H1 (cell line): ENCODE measurements around the gene NTRK1. TPM values are rescaled to one million over a fixed set of nuclear protein-coding genes. Genes with fewer than 3 reads are reported as not detected.

Source experiments
- CTCF ChIA-PET: fragments of 300-600 bp; sonication (Branson Sonifier 250); formaldehyde crosslinking; loops from one replicate; lab custom pipeline; 2021; ENCODE audit not compliant: partially characterized antibody; lab: Charles Lee
- POLR2A ChIA-PET: fragments of 300-600 bp; sonication (Branson Sonifier 250); formaldehyde crosslinking; loops from one replicate; lab custom pipeline; 2021; ENCODE audit warnings: inconsistent platforms; ENCODE audit not compliant: partially characterized antibody; lab: Charles Lee
- DNase-seq, 2 experiments: peaks; one replicate each; pipeline versions ENCODE4 v3.0.0 to v3.0.0-alpha.2; 2010 to 2022; ENCODE audit warnings: low spot score in 2 of 2, low read depth in 1 of 2, mixed read lengths in 1 of 2
- FAIRE-seq: peaks from 2 replicates; lab custom pipeline; 2011; peaks lifted over from hg19 to GRCh38; lab: Jason Lieb, UNC
- H2AFZ ChIP-seq: 2 replicates; pipeline ENCODE4 v1.8.1; 2012; ENCODE audit warnings: low read length, inconsistent platforms
- H2AK5ac ChIP-seq: 2 replicates; pipeline ENCODE4 v1.6.1; 2013; ENCODE audit warnings: low read depth, low read length
- H2BK120ac ChIP-seq: replicated peaks from 2 replicates; pipeline ENCODE3; 2013; ENCODE audit warnings: low read depth, low read length, inconsistent platforms
- H2BK12ac ChIP-seq: 2 replicates; pipeline ENCODE4 v1.6.1; 2013; ENCODE audit warnings: low read depth, low read length
- H2BK15ac ChIP-seq: 2 replicates; pipeline ENCODE4 v1.6.1; 2013; ENCODE audit warnings: low read length
- H2BK20ac ChIP-seq: 2 replicates; pipeline ENCODE4 v1.6.1; 2013; ENCODE audit warnings: low read length
- H2BK5ac ChIP-seq: 2 replicates; pipeline ENCODE4 v1.6.1; 2013; ENCODE audit warnings: low read depth, low read length
- H3K14ac ChIP-seq: 2 replicates; pipeline ENCODE4 v1.6.1; 2013; ENCODE audit warnings: inconsistent platforms; ENCODE audit not compliant: insufficient read length
- H3K18ac ChIP-seq: 2 replicates; pipeline ENCODE4 v1.6.1; 2013; ENCODE audit warnings: low read length; ENCODE audit errors: extremely low read depth
- H3K23ac ChIP-seq: 2 replicates; pipeline ENCODE4 v1.6.1; 2013; ENCODE audit warnings: inconsistent platforms; ENCODE audit not compliant: insufficient read length
- H3K23me2 ChIP-seq: 2 replicates; pipeline ENCODE4 v1.6.1; 2013; ENCODE audit warnings: low read depth, low read length
- H3K27ac ChIP-seq: 2 replicates; pipeline ENCODE4 v1.6.1; 2011; ENCODE audit warnings: low read depth, low read length, inconsistent platforms
- H3K27me3 ChIP-seq, 4 experiments: replicated peaks in 1 of 4; 1 replicate in 1 of 4; 2 replicates in 3 of 4; pipeline versions ENCODE4 v1.6.1 to v1.8.1; 2011 to 2013; ENCODE audit warnings: low read length in 3 of 4, mild to moderate bottlenecking in 3 of 4, inconsistent platforms in 2 of 4, mixed read lengths in 2 of 4, moderate library complexity in 1 of 4; ENCODE audit not compliant: control insufficient read depth in 3 of 4, insufficient read depth in 3 of 4; ENCODE audit errors: extremely low read depth in 1 of 4
- H3K36me3 ChIP-seq, 4 experiments: 2 replicates each; pipeline versions ENCODE4 v1.6.1 to v1.8.1; 2011 to 2013; ENCODE audit warnings: mild to moderate bottlenecking in 4 of 4, low read length in 3 of 4, moderate library complexity in 2 of 4, control low read depth in 1 of 4, inconsistent platforms in 1 of 4; ENCODE audit not compliant: insufficient read depth in 4 of 4, control insufficient read depth in 2 of 4
- H3K4ac ChIP-seq: replicated peaks from 2 replicates; pipeline ENCODE3; 2013; ENCODE audit warnings: low read length, low read depth, mixed read lengths, inconsistent platforms; ENCODE audit not compliant: insufficient read length
- H3K4me1 ChIP-seq, 4 experiments: replicated peaks in 1 of 4; 1 replicate in 1 of 4; 2 replicates in 3 of 4; pipeline versions ENCODE4 v1.6.1 to v1.8.1; 2011 to 2013; ENCODE audit warnings: low read length in 3 of 4, inconsistent platforms in 2 of 4, mixed read lengths in 1 of 4; ENCODE audit not compliant: insufficient read depth in 4 of 4, control insufficient read depth in 3 of 4
- H3K4me2 ChIP-seq, 2 experiments: 2 replicates each; pipeline versions ENCODE4 v1.6.1 to v1.8.1; 2011 to 2013; ENCODE audit warnings: low read depth in 2 of 2, low read length in 2 of 2, control low read depth in 1 of 2, inconsistent platforms in 1 of 2, mild to moderate bottlenecking in 1 of 2; ENCODE audit not compliant: insufficient read depth in 1 of 2
- H3K4me3 ChIP-seq, 4 experiments: fragments of 200-600, 300-600 bp in 1 of 4; sonication (generic), shearing (Covaris generic), sonication (Bioruptor Twin) in 1 of 4; 2 replicates each; pipeline versions ENCODE4 v1.5.1 to v1.8.1; 2011 to 2016; ENCODE audit warnings: low read length in 4 of 4, low read depth in 3 of 4, control low read depth in 2 of 4, inconsistent platforms in 2 of 4, mild to moderate bottlenecking in 2 of 4, mixed read lengths in 1 of 4, moderate library complexity in 1 of 4; ENCODE audit not compliant: insufficient read depth in 2 of 4; ENCODE audit errors: extremely low read depth in 1 of 4
- H3K56ac ChIP-seq: replicated peaks from 2 replicates; pipeline ENCODE3; 2013; ENCODE audit warnings: low read depth, mild to moderate bottlenecking, mixed read lengths, low read length, inconsistent platforms; ENCODE audit not compliant: insufficient read length
- H3K79me1 ChIP-seq: 2 replicates; pipeline ENCODE4 v1.6.1; 2013; ENCODE audit warnings: low read depth, low read length, control low read depth
- H3K79me2 ChIP-seq, 2 experiments: 2 replicates each; pipeline versions ENCODE4 v1.6.1 to v1.8.1; 2012 to 2013; ENCODE audit warnings: low read length in 2 of 2, mild to moderate bottlenecking in 2 of 2, inconsistent platforms in 1 of 2; ENCODE audit not compliant: insufficient read depth in 2 of 2, control insufficient read depth in 1 of 2
- H3K9ac ChIP-seq, 4 experiments: replicated peaks in 1 of 4; 1 replicate in 1 of 4; 2 replicates in 3 of 4; pipeline versions ENCODE4 v1.6.1 to v1.8.1; 2011 to 2013; ENCODE audit warnings: low read depth in 3 of 4, low read length in 3 of 4, control low read depth in 2 of 4, mild to moderate bottlenecking in 2 of 4, moderate library complexity in 2 of 4, inconsistent platforms in 1 of 4; ENCODE audit errors: extremely low read depth in 1 of 4
- H3K9me3 ChIP-seq, 2 experiments: 2 replicates each; pipeline versions ENCODE4 v1.6.1 to v1.8.1; 2012 to 2013; ENCODE audit warnings: mild to moderate bottlenecking in 2 of 2, moderate library complexity in 2 of 2, control low read depth in 1 of 2, inconsistent platforms in 1 of 2, low read depth in 1 of 2, low read length in 1 of 2, mixed read lengths in 1 of 2; ENCODE audit not compliant: insufficient read depth in 2 of 2
- H4K20me1 ChIP-seq, 2 experiments: replicated peaks in 1 of 2; 2 replicates each; pipeline versions ENCODE3 to v1.8.1; 2011 to 2013; ENCODE audit warnings: inconsistent platforms in 2 of 2, low read length in 2 of 2, mild to moderate bottlenecking in 1 of 2; ENCODE audit not compliant: insufficient read depth in 2 of 2, control insufficient read depth in 1 of 2
- H4K5ac ChIP-seq: 2 replicates; pipeline ENCODE4 v1.6.1; 2013; ENCODE audit warnings: low read length, low read depth, mixed read lengths, inconsistent platforms; ENCODE audit not compliant: insufficient read length
- H4K8ac ChIP-seq: 2 replicates; pipeline ENCODE4 v1.8.0; 2013; ENCODE audit warnings: mild to moderate bottlenecking, moderate library complexity, low read length, inconsistent platforms; ENCODE audit not compliant: insufficient read depth; ENCODE audit errors: extremely low read depth
- H4K91ac ChIP-seq: replicated peaks from 2 replicates; pipeline ENCODE3; 2013; ENCODE audit warnings: low read length, mixed read lengths, inconsistent platforms; ENCODE audit not compliant: insufficient read length
- BCL11A ChIP-seq, 2 experiments: IDR thresholded peaks; one replicate each; pipeline ENCODE4 v1.6.1; 2011; ENCODE audit warnings: low read depth in 2 of 2, low read length in 2 of 2, mild to moderate bottlenecking in 2 of 2
- CEBPB ChIP-seq: IDR thresholded peaks from 2 replicates; pipeline ENCODE4 v1.6.1; 2012; ENCODE audit warnings: low read depth, low read length
- CREB1 ChIP-seq: IDR thresholded peaks from 2 replicates; pipeline ENCODE4 v1.6.1; 2012; ENCODE audit warnings: inconsistent platforms
- EZH2 ChIP-seq: fragments of 200-600 bp; sonication (generic); IDR thresholded peaks from 2 replicates; pipeline ENCODE4 v1.7.1; 2012; ENCODE audit warnings: low read depth, mild to moderate bottlenecking, moderate library complexity, low read length, inconsistent platforms; ENCODE audit not compliant: severe bottlenecking
- JUND ChIP-seq: IDR thresholded peaks from 2 replicates; pipeline ENCODE4 v1.6.1; 2011; ENCODE audit warnings: mild to moderate bottlenecking, improper control_type of control experiment, low read length
- KDM5A ChIP-seq: fragments of 200-600 bp; IDR thresholded peaks from 2 replicates; pipeline ENCODE4 v1.7.1; 2012; ENCODE audit warnings: mild to moderate bottlenecking, low read length, inconsistent platforms, mixed read lengths
- NANOG ChIP-seq: IDR thresholded peaks from 2 replicates; pipeline ENCODE4 v1.6.1; 2011; ENCODE audit warnings: low read length, low read depth, mild to moderate bottlenecking, inconsistent platforms; ENCODE audit not compliant: insufficient read depth, poor library complexity, severe bottlenecking
- SIRT6 ChIP-seq: IDR thresholded peaks from one replicate; pipeline ENCODE4 v1.7.1; 2012; ENCODE audit warnings: low read length, inconsistent platforms
- SP4 ChIP-seq: IDR thresholded peaks from 2 replicates; pipeline ENCODE4 v1.6.1; 2012; ENCODE audit warnings: low read length, inconsistent platforms
- TCF12 ChIP-seq: IDR thresholded peaks from 2 replicates; pipeline ENCODE4 v1.6.1; 2011; ENCODE audit warnings: low read depth, mild to moderate bottlenecking, low read length
- USF2 ChIP-seq: IDR thresholded peaks from 2 replicates; pipeline ENCODE4 v1.6.1; 2011; ENCODE audit warnings: low read length, improper control_type of control experiment
- WGBS, 2 experiments: shearing (Covaris generic) in 1 of 2; methylation state at CpG; one replicate each; pipeline versions ENCODE4 v1.1.6 to v1.1.7; 2013 to 2015; ENCODE audit warnings: low lambda C conversion rate in 2 of 2, mixed read lengths in 2 of 2, inconsistent platforms in 1 of 2, low coverage in 1 of 2, missing lambda C conversion rate in 1 of 2; ENCODE audit not compliant: insufficient replicate concordance in 2 of 2, insufficient coverage in 1 of 2, insufficient read length in 1 of 2; ENCODE audit errors: extremely low coverage in 1 of 2, missing lambda C conversion rate in 1 of 2; 5-methylcytosine and 5-hydroxymethylcytosine counted together
- polyA plus RNA-seq, 7 experiments: library from polyadenylated mRNA; depleted of rRNA in 3 of 7; stranded (reverse) in 5 of 7; unstranded in 2 of 7; fragments of >200 nt in 5 of 7; fragments of 200-250 nt in 2 of 7; gene quantifications; 1 replicate in 5 of 7; 2 replicates in 1 of 7; 4 replicates in 1 of 7; pipeline versions ENCODE4 v1.2.1 to v1.2.3, GENCODE V29; 2011 to 2013; ENCODE audit warnings: missing spikeins in 2 of 7, mixed read lengths in 2 of 7
- total RNA-seq: library from RNA; stranded (reverse); fragmentation: NEBNext Ultra II Directional; extraction: Animal tissue kit (Norgen Biotek cat#: 25700); gene quantifications from 2 replicates; pipeline ENCODE4 v1.2.1, GENCODE V29; 2021
- TF ChIP-seq, protein P1 (sequence below): IDR thresholded peaks from 2 replicates; pipeline ENCODE4 v1.6.1; 2012; ENCODE audit warnings: low read length, inconsistent platforms

The NTRK1 gene
- total and polyA plus RNA-seq, 2 of the 8 experiments (the other 6 are each of a cell fraction or from before 2014, with no cell fraction given): 0.12 to 0.24 TPM

DNA sequence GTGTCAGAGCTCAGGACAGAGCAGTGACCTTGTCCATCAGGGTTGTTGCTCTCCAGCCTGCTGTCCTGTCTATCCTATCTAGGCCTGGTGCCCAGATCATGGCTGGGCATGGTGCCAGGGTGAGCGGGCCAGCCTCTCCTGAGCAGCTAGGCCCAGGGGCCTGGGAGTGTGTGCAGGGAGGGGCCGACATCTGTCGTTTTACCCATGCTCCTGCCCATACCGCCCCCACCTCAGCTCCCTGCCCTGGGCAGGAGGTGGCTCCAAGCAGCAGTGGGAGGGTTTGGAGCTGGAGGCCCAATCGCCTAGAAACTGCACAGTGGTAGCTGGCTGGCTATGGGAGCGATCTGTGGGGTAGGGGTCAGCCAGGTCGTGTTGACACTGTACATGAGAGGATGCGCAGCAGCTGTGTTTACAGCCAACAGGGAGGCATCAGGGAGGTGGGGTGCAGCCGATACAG, 8.2 kb upstream of the NTRK1 start:
- CTCF ChIA-PET: interaction anchor here (0.7 to 25.2 kb wide), 12 partner anchors 9 to 225 kb away, joined by 3 to 719 read pairs (median 8); partner anchors contain the start of genes INSRR, NTRK1 and PEAR1
- peaks cover 28 to 78% (median 48%) of the 10 kb centered on the region in 4 experiments for H3K27me3 ChIP-seq
- TF ChIP-seq TCF12 (no peak), SP4 (no peak), JUND (no peak), SIRT6 (no peak), EZH2 (no peak), NANOG (no peak), CREB1 (no peak), KDM5A (no peak), BCL11A (IDR thresholded peaks at IDR 0.05; ENCODE audit: low read depth in 2 of 2, low read length in 2 of 2) (no peak), CEBPB (no peak), USF2 (no peak)
- TF ChIP-seq, protein P1, sequence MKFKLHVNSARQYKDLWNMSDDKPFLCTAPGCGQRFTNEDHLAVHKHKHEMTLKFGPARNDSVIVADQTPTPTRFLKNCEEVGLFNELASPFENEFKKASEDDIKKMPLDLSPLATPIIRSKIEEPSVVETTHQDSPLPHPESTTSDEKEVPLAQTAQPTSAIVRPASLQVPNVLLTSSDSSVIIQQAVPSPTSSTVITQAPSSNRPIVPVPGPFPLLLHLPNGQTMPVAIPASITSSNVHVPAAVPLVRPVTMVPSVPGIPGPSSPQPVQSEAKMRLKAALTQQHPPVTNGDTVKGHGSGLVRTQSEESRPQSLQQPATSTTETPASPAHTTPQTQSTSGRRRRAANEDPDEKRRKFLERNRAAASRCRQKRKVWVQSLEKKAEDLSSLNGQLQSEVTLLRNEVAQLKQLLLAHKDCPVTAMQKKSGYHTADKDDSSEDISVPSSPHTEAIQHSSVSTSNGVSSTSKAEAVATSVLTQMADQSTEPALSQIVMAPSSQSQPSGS: no peak

More for the DNA sequence above, 8.2 kb upstream of the NTRK1 start:
- Histone ChIP-seq H3K4me3 (no peak overlapping the region), H4K5ac (no peak overlapping the region), H2BK12ac (no peak overlapping the region), H3K18ac (no peak overlapping the region), H4K8ac (no peak overlapping the region), H3K9me3 (no peaks in the 10 kb centered on the region), H3K56ac (no peak overlapping the region), H3K4me1 (peaks cover 0 to 16% (median 2%) of the 10 kb centered on the region in 4 experiments; a peak in 5 of 7 replicates), H3K9ac (no peak overlapping the region), H2BK20ac (no peak overlapping the region), H3K79me1 (no peaks in the 10 kb centered on the region), H3K4me2 (no peak overlapping the region), H4K91ac (no peak overlapping the region), H2AK5ac (no peak overlapping the region), H2BK120ac (no peak overlapping the region), H4K20me1 (peaks cover 0 to 5% of the 10 kb centered on the region in 2 experiments), H3K4ac (no peak overlapping the region), H3K27ac (no peak overlapping the region), H3K79me2 (no peaks in the 10 kb centered on the region), H3K23ac (no peak overlapping the region), H2BK5ac (no peak overlapping the region), H3K23me2 (peaks cover 6% of the 10 kb centered on the region), H3K36me3 (no peaks in the 10 kb centered on the region), H2BK15ac (no peak overlapping the region), H2AFZ (no peak overlapping the region), H3K14ac (no peak overlapping the region)
- WGBS, 2 experiments: 64% methylated on average over 9 of the region's 9 CpGs; no CpG with 5 or more reads in 1 of the 2 experiments
- no peak for DNase-seq
- POLR2A ChIA-PET: interaction anchor here (0.7 to 1.3 kb wide), 4 partner anchors 8 to 159 kb away, joined by 3 read pairs; no protein-coding TSS in a partner anchor
- no peak for FAIRE-seq
